MM.1S (cell line): ENCODE results near the gene PSMC3.

Experiments used
- DNase-seq: peaks from one replicate; pipeline ENCODE4 v3.0.0-alpha.2; 2015
- H2AFZ ChIP-seq: fragments of 300-600 bp; sonication (generic); 2 replicates; pipeline ENCODE4 v1.6.0; 2016; ENCODE audit warnings: antibody characterized with exemption, low read length
- H3F3A ChIP-seq: fragments of 300-600 bp; sonication (generic); 2 replicates; pipeline ENCODE4 v1.6.1; 2016; ENCODE audit warnings: mild to moderate bottlenecking, antibody characterized with exemption, low read length, moderate library complexity, mixed read lengths; ENCODE audit not compliant: insufficient read depth
- H3K27ac ChIP-seq: fragments of 300-600 bp; sonication (generic); 2 replicates; pipeline ENCODE4 v1.5.1; 2016; ENCODE audit warnings: mild to moderate bottlenecking, low read length
- H3K27me3 ChIP-seq: fragments of 300-600 bp; sonication (generic); replicated peaks from 2 replicates; pipeline ENCODE4 v1.6.0; 2016; ENCODE audit warnings: low read length; ENCODE audit not compliant: insufficient read depth
- H3K36me3 ChIP-seq: fragments of 300-600 bp; sonication (generic); replicated peaks from 2 replicates; pipeline ENCODE4 v1.6.1; 2016; ENCODE audit warnings: mild to moderate bottlenecking, low read length, mixed read lengths; ENCODE audit not compliant: insufficient read depth
- H3K4me1 ChIP-seq: fragments of 300-600 bp; sonication (generic); 2 replicates; pipeline ENCODE4 v1.6.1; 2016; ENCODE audit warnings: low read length, mixed read lengths
- H3K4me2 ChIP-seq: fragments of 300-600 bp; sonication (generic); 2 replicates; pipeline ENCODE4 v1.6.0; 2016; ENCODE audit warnings: low read depth, low read length
- H3K4me3 ChIP-seq: fragments of 300-600 bp; sonication (generic); 2 replicates; pipeline ENCODE4 v1.5.1; 2016; ENCODE audit warnings: low read length, mixed read lengths
- H3K79me2 ChIP-seq: fragments of 300-600 bp; sonication (generic); 2 replicates; pipeline ENCODE4 v1.6.1; 2016; ENCODE audit warnings: mixed run types, low read length, mixed read lengths
- H3K9ac ChIP-seq: fragments of 300-600 bp; sonication (generic); 2 replicates; pipeline ENCODE4 v1.6.1; 2016; ENCODE audit warnings: low read length, mixed read lengths
- H3K9me2 ChIP-seq: fragments of 300-600 bp; sonication (generic); replicated peaks from 2 replicates; pipeline ENCODE4 v1.6.1; 2016; ENCODE audit warnings: mild to moderate bottlenecking, low read length, mixed read lengths; ENCODE audit not compliant: insufficient read depth
- H3K9me3 ChIP-seq: fragments of 300-600 bp; sonication (generic); replicated peaks from 2 replicates; pipeline ENCODE4 v1.6.1; 2016; ENCODE audit warnings: mild to moderate bottlenecking, low read length, mixed read lengths; ENCODE audit not compliant: insufficient read depth
- H4K20me1 ChIP-seq: fragments of 300-600 bp; sonication (generic); 2 replicates; pipeline ENCODE4 v1.6.1; 2016; ENCODE audit warnings: mild to moderate bottlenecking, low read length, moderate library complexity, mixed read lengths; ENCODE audit not compliant: insufficient read depth
- EZH2 ChIP-seq: fragments of 300-600 bp; sonication (generic); optimal IDR thresholded peaks from 2 replicates; pipeline ENCODE3; 2017; ENCODE audit warnings: low read depth, mild to moderate bottlenecking, antibody characterized with exemption, low read length, mixed read lengths
- EZH2phosphoT487 ChIP-seq: fragments of 300-600 bp; sonication (generic); IDR thresholded peaks from 2 replicates; pipeline ENCODE4 v1.6.1; 2018; ENCODE audit warnings: antibody characterized with exemption, low read length
- TF ChIP-seq, protein P1 (sequence below): fragments of 300-600 bp; sonication (generic); IDR thresholded peaks from 2 replicates; pipeline ENCODE4 v1.5.1; 2016; ENCODE audit warnings: antibody characterized with exemption, low read length, mixed read lengths

The PSMC3 gene

DNA sequence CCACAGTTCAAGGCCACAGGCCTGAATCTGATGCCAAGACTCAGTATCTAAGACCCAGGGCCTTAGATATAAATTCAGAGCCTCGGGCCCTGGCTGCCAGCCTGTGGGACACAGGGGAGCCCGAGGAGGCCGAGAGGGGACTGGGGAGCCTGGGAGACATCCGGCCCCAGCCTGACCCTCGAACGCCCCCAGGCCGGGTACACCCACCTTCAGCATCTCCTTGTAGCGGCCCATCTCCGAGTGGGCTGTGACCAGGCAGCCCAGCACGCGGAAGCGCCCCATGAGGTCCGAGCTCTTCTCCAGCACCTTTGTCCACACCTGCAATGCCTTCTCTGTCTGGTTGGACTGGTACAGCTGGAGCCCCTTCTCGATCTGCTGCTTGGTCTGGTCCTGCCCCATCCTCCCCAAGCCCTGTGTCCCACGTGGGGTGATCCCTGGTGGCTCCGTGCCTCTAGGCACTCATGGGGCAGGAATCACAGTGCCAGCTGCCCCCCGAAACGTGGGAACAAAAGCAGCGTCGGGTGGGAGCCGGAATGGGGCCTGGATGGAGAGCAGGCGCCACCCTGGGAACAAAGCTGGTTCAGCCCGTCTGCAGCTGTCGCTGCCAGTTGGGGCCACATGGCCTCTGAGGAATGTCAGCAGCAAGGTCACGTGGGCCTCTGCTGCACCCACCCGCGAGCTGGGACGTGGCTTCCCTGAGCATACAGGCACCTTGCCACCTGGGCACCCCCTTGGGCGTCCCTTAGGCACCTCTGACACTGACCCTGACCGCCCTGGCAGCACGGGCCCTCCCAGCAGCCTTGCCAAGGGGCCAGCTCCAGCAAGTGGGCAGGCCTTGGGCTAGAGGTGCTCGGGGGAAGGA lies 22.6 kb upstream of the PSMC3 start, which contains the start of gene RAPSN:
Gene RAPSN, minus strand, starts transcription at position 571 of the 862 bp plus-strand sequence. Its CDS starts 172 bp downstream, at position 399.
- H3K79me2 ChIP-seq = no peaks in the 10 kb centered on the region
- H3K36me3 ChIP-seq = no peaks in the 10 kb centered on the region
- no peaks in the 10 kb centered on the region for H3K9me2 ChIP-seq
- no peak within 1 kb of the TSS for H3K4me3 ChIP-seq
- H3K9ac ChIP-seq = no peak within 1 kb of the TSS
- no peak within 1 kb of the TSS for H2AFZ ChIP-seq
- H4K20me1 ChIP-seq = no peaks in the 10 kb centered on the region
- no peaks in the 10 kb centered on the region for H3F3A ChIP-seq
- DNase-seq = no peak
- H3K4me2 ChIP-seq = no peak within 1 kb of the TSS
- TF ChIP-seq EZH2 (no peak), EZH2phosphoT487 (no peak)
- TF ChIP-seq, protein P1, sequence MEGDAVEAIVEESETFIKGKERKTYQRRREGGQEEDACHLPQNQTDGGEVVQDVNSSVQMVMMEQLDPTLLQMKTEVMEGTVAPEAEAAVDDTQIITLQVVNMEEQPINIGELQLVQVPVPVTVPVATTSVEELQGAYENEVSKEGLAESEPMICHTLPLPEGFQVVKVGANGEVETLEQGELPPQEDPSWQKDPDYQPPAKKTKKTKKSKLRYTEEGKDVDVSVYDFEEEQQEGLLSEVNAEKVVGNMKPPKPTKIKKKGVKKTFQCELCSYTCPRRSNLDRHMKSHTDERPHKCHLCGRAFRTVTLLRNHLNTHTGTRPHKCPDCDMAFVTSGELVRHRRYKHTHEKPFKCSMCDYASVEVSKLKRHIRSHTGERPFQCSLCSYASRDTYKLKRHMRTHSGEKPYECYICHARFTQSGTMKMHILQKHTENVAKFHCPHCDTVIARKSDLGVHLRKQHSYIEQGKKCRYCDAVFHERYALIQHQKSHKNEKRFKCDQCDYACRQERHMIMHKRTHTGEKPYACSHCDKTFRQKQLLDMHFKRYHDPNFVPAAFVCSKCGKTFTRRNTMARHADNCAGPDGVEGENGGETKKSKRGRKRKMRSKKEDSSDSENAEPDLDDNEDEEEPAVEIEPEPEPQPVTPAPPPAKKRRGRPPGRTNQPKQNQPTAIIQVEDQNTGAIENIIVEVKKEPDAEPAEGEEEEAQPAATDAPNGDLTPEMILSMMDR = no peak
- H3K9me3 ChIP-seq = no peaks in the 10 kb centered on the region
- no peaks in the 10 kb centered on the region; the same call in 1 of the 2 replicates for H3K27me3 ChIP-seq
- no peaks in the 10 kb centered on the region for H3K4me1 ChIP-seq
- no peak within 1 kb of the TSS for H3K27ac ChIP-seq

DNA sequence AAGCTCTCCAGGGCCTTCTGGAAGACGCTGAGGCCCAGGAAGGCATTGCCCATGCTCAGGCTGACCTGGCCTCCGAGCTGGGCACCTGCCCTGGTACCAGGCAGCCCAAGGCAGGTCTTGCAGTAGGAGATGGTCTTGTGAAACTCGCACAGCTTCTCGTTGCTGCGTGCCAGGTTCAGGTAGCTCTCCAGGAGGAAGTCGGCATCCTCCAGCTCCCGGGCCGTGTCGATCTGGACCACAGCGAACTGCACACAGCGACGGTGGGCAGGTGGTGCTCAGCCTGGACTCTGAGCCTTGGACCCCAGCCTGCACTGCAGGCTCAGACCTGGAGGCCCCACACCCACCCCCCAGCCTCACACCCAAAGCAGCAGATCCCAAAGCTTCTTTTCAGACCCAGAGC lies 21.7 kb upstream of the PSMC3 start:
- H3K36me3 ChIP-seq = no peaks in the 10 kb centered on the region
- H4K20me1 ChIP-seq = no peaks in the 10 kb centered on the region
- no peaks in the 10 kb centered on the region for H3K9me2 ChIP-seq
- H3K27me3 ChIP-seq = no peaks in the 10 kb centered on the region; the same call in 1 of the 2 replicates
- no peak overlapping the region for H2AFZ ChIP-seq
- no peak for DNase-seq
- no peak overlapping the region for H3K9ac ChIP-seq
- H3K79me2 ChIP-seq = no peaks in the 10 kb centered on the region
- H3F3A ChIP-seq = no peaks in the 10 kb centered on the region
- H3K27ac ChIP-seq = no peak overlapping the region
- TF ChIP-seq, protein P1 = no peak
- no peak for TF ChIP-seq EZH2
- TF ChIP-seq EZH2phosphoT487 = no peak
- no peak overlapping the region for H3K4me3 ChIP-seq
- no peaks in the 10 kb centered on the region for H3K4me1 ChIP-seq
- H3K4me2 ChIP-seq = no peak overlapping the region
- no peaks in the 10 kb centered on the region for H3K9me3 ChIP-seq

DNA sequence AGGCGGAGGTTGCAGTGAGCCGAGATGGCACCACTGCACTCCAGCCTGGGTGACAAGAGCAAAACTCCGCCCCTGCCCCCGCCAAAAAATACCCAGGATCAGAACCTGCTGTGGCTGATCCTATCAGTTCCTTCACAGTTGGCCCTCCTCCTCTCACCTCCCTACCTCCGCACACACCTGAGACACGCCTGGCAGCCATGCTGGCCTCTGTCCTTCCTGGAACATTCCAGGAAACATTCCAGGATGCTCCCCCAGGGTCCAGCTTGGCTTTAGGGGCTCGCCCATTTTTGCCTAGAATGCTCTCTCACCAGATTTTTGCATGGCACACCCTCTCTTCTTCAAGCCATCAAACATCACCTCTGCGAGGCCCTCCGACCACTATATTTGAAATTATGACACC lies 20.6 kb upstream of the PSMC3 start:
- Histone ChIP-seq H3K9me3 (no peaks in the 10 kb centered on the region), H3K27me3 (no peaks in the 10 kb centered on the region; the same call in 1 of the 2 replicates), H3K27ac (no peak overlapping the region), H3K4me1 (no peaks in the 10 kb centered on the region), H3K9ac (no peak overlapping the region), H3K79me2 (no peaks in the 10 kb centered on the region), H3K9me2 (no peaks in the 10 kb centered on the region), H4K20me1 (no peaks in the 10 kb centered on the region), H3K4me2 (no peak overlapping the region), H3F3A (no peaks in the 10 kb centered on the region), H3K4me3 (no peak overlapping the region), H2AFZ (no peak overlapping the region), H3K36me3 (no peaks in the 10 kb centered on the region)
- DNase-seq = no peak
- TF ChIP-seq, protein P1 = no peak
- TF ChIP-seq EZH2 = no peak
- TF ChIP-seq EZH2phosphoT487 = no peak
